ENCODE measurements around the gene KRTAP10-5.

DNA sequence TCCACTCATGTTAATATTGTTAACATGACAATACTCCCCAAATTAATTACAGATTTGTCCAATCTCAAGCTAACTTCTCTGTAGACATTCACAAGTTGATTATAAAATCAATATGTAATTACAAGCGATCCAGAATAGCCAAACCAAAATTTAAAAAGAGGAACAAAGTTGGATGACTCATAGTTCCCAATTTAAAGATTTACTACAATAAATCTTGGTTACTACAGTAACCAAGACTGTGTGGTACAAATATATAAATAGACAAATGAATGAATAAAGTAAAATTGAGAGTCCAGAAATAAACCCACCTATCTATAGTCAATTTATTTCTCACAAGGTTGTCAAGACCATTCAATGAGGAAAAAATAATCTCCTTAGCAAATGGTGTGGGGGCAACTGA, 14.0 kb downstream of the KRTAP10-5 start:
- TF ChIP-seq POLR2A (IDR thresholded peaks at IDR 0.05; ENCODE audit: low read depth, low read length) (no peak), POLR2AphosphoS5 (IDR thresholded peaks at IDR 0.05; ENCODE audit: low read depth, low read length) (no peak), TAF1 (IDR thresholded peaks at IDR 0.05; ENCODE audit: borderline replicate concordance, low read depth, low read length) (no peak)

All from GM12892 (cell line).